CD4-positive, alpha-beta memory T cell (primary cell): ENCODE data around the gene TLN1. TPM values are rescaled to one million over a fixed set of nuclear protein-coding genes. Genes with fewer than 3 reads are reported as not detected.

Source experiments
- CTCF ChIA-PET: fragments of 350-600 bp; sonication (Branson Sonifier 250); formaldehyde crosslinking; loops from one replicate; lab custom pipeline; 2021; ENCODE audit warnings: inconsistent platforms; ENCODE audit not compliant: partially characterized antibody; lab: Charles Lee
- POLR2A ChIA-PET: fragments of 350-600 bp; sonication (Branson Sonifier 250); formaldehyde crosslinking; loops from one replicate; lab custom pipeline; 2021; ENCODE audit not compliant: partially characterized antibody; lab: Charles Lee
- DNase-seq, 5 donors: peaks; one replicate each; pipeline versions ENCODE4 v3.0.0 to v3.0.0-alpha.2; 2020 to 2022; ENCODE audit warnings: mixed read lengths in 1 of 5
- H3K27ac ChIP-seq: one replicate; pipeline ENCODE4 v1.7.0; 2013; ENCODE audit warnings: low read depth, low read length
- H3K27me3 ChIP-seq: 2 replicates; pipeline ENCODE4 v1.7.0; 2013; ENCODE audit warnings: mild to moderate bottlenecking, low read length, moderate library complexity; ENCODE audit not compliant: insufficient read depth
- H3K36me3 ChIP-seq: 2 replicates; pipeline ENCODE4 v1.7.0; 2013; ENCODE audit warnings: mild to moderate bottlenecking, low read length, moderate library complexity; ENCODE audit not compliant: insufficient read depth
- H3K4me1 ChIP-seq: 2 replicates; pipeline ENCODE4 v1.7.0; 2013; ENCODE audit warnings: mild to moderate bottlenecking, low read length, moderate library complexity; ENCODE audit not compliant: insufficient read depth
- H3K4me3 ChIP-seq, 2 donors: one replicate each; pipeline ENCODE4 v1.7.0; 2013; ENCODE audit warnings: low read length in 2 of 2, mild to moderate bottlenecking in 1 of 2
- H3K9me3 ChIP-seq, 2 donors: one replicate each; pipeline ENCODE4 v1.7.0; 2013; ENCODE audit warnings: low read length in 2 of 2, control low read depth in 1 of 2; ENCODE audit not compliant: control insufficient read depth in 1 of 2
- H3K27ac Mint-ChIP-seq, 7 donors: one replicate each; pipeline ENCODE4 v1.8.0; 2020 to 2021; ENCODE audit warnings: mixed read lengths in 7 of 7, mild to moderate bottlenecking in 6 of 7, inconsistent platforms in 3 of 7, moderate library complexity in 3 of 7
- H3K27me3 Mint-ChIP-seq, 2 donors: one replicate each; pipeline ENCODE4 v1.8.0; 2020 to 2021; ENCODE audit warnings: mixed read lengths in 2 of 2
- H3K36me3 Mint-ChIP-seq, 2 donors: one replicate each; pipeline ENCODE4 v1.8.0; 2020 to 2021; ENCODE audit warnings: mixed read lengths in 2 of 2, inconsistent platforms in 1 of 2, mild to moderate bottlenecking in 1 of 2
- H3K4me1 Mint-ChIP-seq, 4 donors: one replicate each; pipeline ENCODE4 v1.8.0; 2020 to 2021; ENCODE audit warnings: mixed read lengths in 4 of 4, mild to moderate bottlenecking in 1 of 4
- H3K4me3 Mint-ChIP-seq, 8 donors: one replicate each; pipeline ENCODE4 v1.8.0; 2020 to 2021; ENCODE audit warnings: mixed read lengths in 8 of 8, mild to moderate bottlenecking in 7 of 8, moderate library complexity in 6 of 8, inconsistent platforms in 3 of 8
- H3K9me3 Mint-ChIP-seq, 8 donors: one replicate each; pipeline ENCODE4 v1.8.0; 2020 to 2021; ENCODE audit warnings: mixed read lengths in 8 of 8, mild to moderate bottlenecking in 5 of 8, inconsistent platforms in 3 of 8, moderate library complexity in 1 of 8
- intact Hi-C: fragments of 100-400 bp; cut with micrococcal nuclease; formaldehyde crosslinking; loops from one replicate; pipeline ENCODE4 v1.15.1; 2023
- polyA plus RNA-seq, 2 donors: library from polyadenylated mRNA; unstranded; fragments of 300-500 nt; fragmentation: Illumina TruSeq; gene quantifications; one replicate each; pipeline ENCODE4 v1.2.3, GENCODE V29; 2021
- total RNA-seq, 2 experiments: library from RNA; stranded (reverse); gene quantifications; one replicate each; pipeline ENCODE4 v1.2.3, GENCODE V29; 2021

Gene TLN1
- total and polyA plus RNA-seq, 4 experiments from 2014 or later = 13.7 to 316 (median 215) TPM

GRCh38 chr9:35705836-35706430 is 26.1 kb downstream of the TLN1 start:
- H3K4me3 ChIP-seq = no peak overlapping the region
- no peaks in the 10 kb centered on the region for H3K27me3 Mint-ChIP-seq
- H3K4me1 Mint-ChIP-seq = peaks cover 0 to 7% (median 1%) of the 10 kb centered on the region in 4 donors
- no peak overlapping the region for H3K27ac ChIP-seq
- no peak overlapping the region for H3K4me3 Mint-ChIP-seq
- H3K36me3 ChIP-seq = peaks cover 85% of the 10 kb centered on the region
- H3K4me1 ChIP-seq = no peaks in the 10 kb centered on the region
- intact Hi-C loops = no loop called here
- H3K9me3 Mint-ChIP-seq = no peaks in the 10 kb centered on the region
- POLR2A ChIA-PET = interaction anchor here (1.4 to 3.1 kb wide), 3 partner anchors 26 to 47 kb away, joined by 3 to 9 read pairs (median 6); partner anchors contain the start of genes CCDC107, CREB3, RMRP and TLN1
- peaks cover 66 to 74% of the 10 kb centered on the region in 2 donors for H3K36me3 Mint-ChIP-seq
- H3K27ac Mint-ChIP-seq = peak overlapping the region in 3 of 7 donors; percentile 29 to 73 (median 57)
- CTCF ChIA-PET = interaction anchor here (6.3 to 16.3 kb wide), 2 partner anchors 11 to 45 kb away, joined by 62 to 339 read pairs; partner anchors contain the start of genes ARHGEF39, CCDC107 and RMRP
- no peaks in the 10 kb centered on the region for H3K27me3 ChIP-seq
- H3K9me3 ChIP-seq = no peaks in the 10 kb centered on the region
- DNase-seq = no peak

DNA sequence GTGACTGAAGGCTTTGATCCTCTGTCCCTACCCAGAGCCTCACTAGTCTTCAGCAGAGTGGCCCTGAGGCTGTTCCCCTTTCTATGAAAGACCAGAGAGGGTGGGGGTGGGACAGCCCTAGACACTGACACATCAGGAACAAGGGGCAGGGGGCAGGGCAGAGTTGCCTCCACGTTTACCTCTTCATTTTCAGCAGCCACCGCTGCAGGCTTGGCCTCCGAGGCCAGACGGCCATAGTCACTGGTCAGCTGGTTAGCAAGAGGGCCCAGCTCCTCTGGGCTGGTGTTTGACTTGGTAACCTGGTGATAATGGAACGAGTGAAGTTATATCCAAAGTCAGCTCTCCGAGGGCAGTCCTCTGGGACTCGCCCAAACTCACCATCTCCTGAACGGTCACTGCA is 26.6 kb downstream of the TLN1 start:
- Histone ChIP-seq H3K27me3 (no peaks in the 10 kb centered on the region), H3K4me1 (no peaks in the 10 kb centered on the region), H3K36me3 (peaks cover 85% of the 10 kb centered on the region), H3K27ac (no peak overlapping the region), H3K4me3 (no peak overlapping the region), H3K9me3 (no peaks in the 10 kb centered on the region)
- peaks cover 0 to 7% (median under 1%) of the 10 kb centered on the region in 4 donors for H3K4me1 Mint-ChIP-seq
- H3K9me3 Mint-ChIP-seq = no peaks in the 10 kb centered on the region
- peak overlapping the region in 2 of 7 donors; percentile 29 to 73 for H3K27ac Mint-ChIP-seq
- DNase-seq = no peak
- ChIA-PET CTCF (interaction anchor here (6.3 to 16.3 kb wide), 2 partner anchors 10 to 45 kb away, joined by 62 to 339 read pairs; partner anchors contain the start of genes ARHGEF39, CCDC107 and RMRP), POLR2A (interaction anchor here (1.4 to 3.1 kb wide), 3 partner anchors 27 to 47 kb away, joined by 3 to 9 read pairs (median 6); partner anchors contain the start of genes CCDC107, CREB3, RMRP and TLN1)
- no peak overlapping the region for H3K4me3 Mint-ChIP-seq
- intact Hi-C loops = no loop called here
- H3K36me3 Mint-ChIP-seq = peaks cover 60 to 68% of the 10 kb centered on the region in 2 donors
- no peaks in the 10 kb centered on the region for H3K27me3 Mint-ChIP-seq

DNA sequence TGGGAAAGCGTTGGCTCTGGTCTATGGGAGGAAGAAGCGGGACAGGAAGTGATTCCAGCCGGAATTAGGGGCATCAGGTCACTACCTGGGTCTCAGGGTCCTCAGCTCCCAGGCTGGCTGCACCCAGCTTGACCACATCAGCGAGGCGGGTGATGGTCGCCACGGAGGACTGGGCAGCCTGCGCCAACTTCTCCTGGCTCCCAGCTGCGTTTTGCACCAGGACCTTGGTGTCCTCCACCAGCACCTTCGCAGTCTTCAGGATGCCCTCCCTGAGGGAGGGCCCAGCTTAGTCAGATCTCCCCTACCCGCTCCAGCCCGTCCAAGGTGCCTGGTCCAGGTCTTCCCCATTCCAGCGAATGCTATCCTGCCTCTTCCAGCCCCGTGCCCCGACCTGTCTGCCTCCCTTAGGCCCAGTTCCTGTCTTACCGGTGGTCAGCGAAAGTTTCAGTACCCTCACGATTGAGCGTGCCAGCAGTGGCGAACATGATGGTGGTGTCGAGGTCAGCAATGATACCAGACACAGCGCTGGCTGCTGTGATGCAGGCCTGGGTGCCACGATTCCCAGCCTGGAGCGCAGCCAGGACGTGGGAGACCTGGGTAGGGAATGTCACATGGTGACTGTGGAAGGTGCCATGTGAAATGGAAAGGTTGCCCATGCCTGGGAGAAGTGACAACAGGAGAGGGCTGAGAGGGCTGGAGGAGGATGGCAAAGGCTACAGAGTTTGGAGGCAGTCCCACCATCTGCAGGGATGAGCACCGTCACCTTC is 27.9 kb downstream of the TLN1 start:
- peaks cover 55 to 62% of the 10 kb centered on the region in 2 donors for H3K36me3 Mint-ChIP-seq
- POLR2A ChIA-PET = interaction anchor here (1.6 to 3.1 kb wide), 3 partner anchors 26 to 46 kb away, joined by 6 to 9 read pairs (median 6); partner anchors contain the start of genes CCDC107, CREB3, RMRP and TLN1
- intact Hi-C loops = no loop called here

GRCh38 chr9:35702696-35703095 is 29.3 kb downstream of the TLN1 start:
- no peaks in the 10 kb centered on the region for H3K27me3 Mint-ChIP-seq
- ChIA-PET POLR2A (interaction anchor here (3.1 kb wide), 1 partner anchor 29 kb away, joined by 9 read pairs; the partner anchor contains the start of genes CREB3 and TLN1), CTCF (interaction anchor here (0.6 to 16.3 kb wide), 2 partner anchors 42 to 99 kb away, joined by 3 to 339 read pairs; partner anchors contain the start of genes ARHGEF39, CCDC107 and RMRP)
- peaks cover 97% of the 10 kb centered on the region for H3K36me3 ChIP-seq
- H3K9me3 ChIP-seq = no peaks in the 10 kb centered on the region
- intact Hi-C loops = no loop called here
- H3K9me3 Mint-ChIP-seq = no peaks in the 10 kb centered on the region
- DNase-seq = no peak
- H3K27ac Mint-ChIP-seq = peak overlapping the region in 1 of 7 donors; percentile 88
- no peak overlapping the region for H3K4me3 ChIP-seq
- H3K4me3 Mint-ChIP-seq = no peak overlapping the region
- peaks cover 0 to 6% (median under 1%) of the 10 kb centered on the region in 4 donors for H3K4me1 Mint-ChIP-seq
- peaks cover 50 to 53% of the 10 kb centered on the region in 2 donors for H3K36me3 Mint-ChIP-seq
- H3K4me1 ChIP-seq = no peaks in the 10 kb centered on the region
- no peak overlapping the region for H3K27ac ChIP-seq
- H3K27me3 ChIP-seq = no peaks in the 10 kb centered on the region

More for the DNA sequence above, 27.9 kb downstream of the TLN1 start:
- Histone ChIP-seq H3K27ac (no peak overlapping the region), H3K27me3 (no peaks in the 10 kb centered on the region), H3K4me1 (no peaks in the 10 kb centered on the region), H3K36me3 (peaks cover 96% of the 10 kb centered on the region), H3K4me3 (no peak overlapping the region), H3K9me3 (no peaks in the 10 kb centered on the region)
- CTCF ChIA-PET = interaction anchor here (6.3 to 16.3 kb wide), 2 partner anchors 9 to 43 kb away, joined by 62 to 339 read pairs; partner anchors contain the start of genes ARHGEF39, CCDC107 and RMRP
- Mint-ChIP-seq H3K4me3 (no peak overlapping the region), H3K27me3 (no peaks in the 10 kb centered on the region), H3K4me1 (peaks cover 0 to 7% (median under 1%) of the 10 kb centered on the region in 4 donors), H3K9me3 (no peaks in the 10 kb centered on the region), H3K27ac (peak overlapping the region in 2 of 7 donors; percentile 23 to 48)
- no peak for DNase-seq

GRCh38 chr9:35700942-35701341 is 31.1 kb downstream of the TLN1 start:
- peaks cover 9% of the 10 kb centered on the region for H3K4me1 ChIP-seq
- no peak overlapping the region for H3K4me3 Mint-ChIP-seq
- no peaks in the 10 kb centered on the region for H3K9me3 Mint-ChIP-seq
- no peaks in the 10 kb centered on the region for H3K27me3 ChIP-seq
- no peak overlapping the region for H3K27ac Mint-ChIP-seq
- intact Hi-C loops = no loop called here
- H3K4me1 Mint-ChIP-seq = peaks cover 5 to 10% (median 8%) of the 10 kb centered on the region in 4 donors
- H3K27me3 Mint-ChIP-seq = no peaks in the 10 kb centered on the region
- CTCF ChIA-PET = interaction anchor here (1.0 to 16.3 kb wide), 7 partner anchors 9 to 96 kb away, joined by 3 to 339 read pairs (median 5); partner anchors contain the start of genes ARHGEF39, CCDC107, CREB3 and RMRP
- H3K9me3 ChIP-seq = no peaks in the 10 kb centered on the region
- POLR2A ChIA-PET = no interaction called here
- H3K36me3 Mint-ChIP-seq = peaks cover 33 to 45% of the 10 kb centered on the region in 2 donors
- H3K36me3 ChIP-seq = peaks cover 89% of the 10 kb centered on the region
- H3K27ac ChIP-seq = no peak overlapping the region
- H3K4me3 ChIP-seq = no peak overlapping the region
- no peak for DNase-seq

DNA sequence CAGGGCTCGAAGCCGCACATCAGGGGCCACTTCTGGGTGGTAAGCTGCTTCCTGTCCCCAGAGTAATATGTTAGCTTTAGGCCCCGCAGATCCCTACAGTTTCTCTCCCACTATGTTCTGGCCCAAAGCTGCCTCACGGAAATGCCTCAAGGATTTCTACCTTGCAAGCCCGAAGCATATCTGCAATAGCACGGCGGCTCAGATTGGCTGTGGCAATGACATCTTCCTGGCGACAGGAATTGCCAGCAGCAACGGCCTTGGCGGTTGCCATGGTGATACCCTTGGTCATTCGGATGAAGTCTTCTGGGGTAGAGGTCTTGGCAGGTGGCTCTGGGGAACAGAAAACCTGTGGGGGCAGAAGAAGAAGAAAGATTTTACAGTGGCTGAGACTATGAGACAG is 32.0 kb downstream of the TLN1 start:
- Histone ChIP-seq H3K4me3 (no peak overlapping the region), H3K9me3 (no peaks in the 10 kb centered on the region), H3K36me3 (peaks cover 80% of the 10 kb centered on the region), H3K27me3 (no peaks in the 10 kb centered on the region), H3K4me1 (peaks cover 9% of the 10 kb centered on the region), H3K27ac (no peak overlapping the region)
- H3K4me1 Mint-ChIP-seq = peaks cover 5 to 10% (median 8%) of the 10 kb centered on the region in 4 donors
- peaks cover 25 to 38% of the 10 kb centered on the region in 2 donors for H3K36me3 Mint-ChIP-seq
- intact Hi-C loops = no loop called here
- no peak for DNase-seq
- H3K9me3 Mint-ChIP-seq = no peaks in the 10 kb centered on the region
- no peaks in the 10 kb centered on the region for H3K27me3 Mint-ChIP-seq
- no peak overlapping the region for H3K27ac Mint-ChIP-seq
- POLR2A ChIA-PET = interaction anchor here (1.0 kb wide), 1 partner anchor 53 kb away, joined by 3 read pairs; no protein-coding TSS in a partner anchor
- H3K4me3 Mint-ChIP-seq = no peak overlapping the region
- CTCF ChIA-PET = interaction anchor here (1.9 to 16.3 kb wide), 5 partner anchors 8 to 95 kb away, joined by 5 to 339 read pairs (median 45); partner anchors contain the start of genes ARHGEF39, CCDC107, RMRP and SIT1
